ENCODE measurements around the gene KLHDC9.
"Not testable (repeated sequence)": the region's sequence is repeated elsewhere in the genome, so short reads cannot be mapped to it uniquely, and the experiment has no call there.

The KLHDC9 gene

GRCh38 chr1:161099090-161099802 lies 1.1 kb downstream of the KLHDC9 start:
- no peak for DNase-seq

GRCh38 chr1:161100556-161100955 lies 2.4 kb downstream of the KLHDC9 start:
- DNase-seq, result no peak

DNA sequence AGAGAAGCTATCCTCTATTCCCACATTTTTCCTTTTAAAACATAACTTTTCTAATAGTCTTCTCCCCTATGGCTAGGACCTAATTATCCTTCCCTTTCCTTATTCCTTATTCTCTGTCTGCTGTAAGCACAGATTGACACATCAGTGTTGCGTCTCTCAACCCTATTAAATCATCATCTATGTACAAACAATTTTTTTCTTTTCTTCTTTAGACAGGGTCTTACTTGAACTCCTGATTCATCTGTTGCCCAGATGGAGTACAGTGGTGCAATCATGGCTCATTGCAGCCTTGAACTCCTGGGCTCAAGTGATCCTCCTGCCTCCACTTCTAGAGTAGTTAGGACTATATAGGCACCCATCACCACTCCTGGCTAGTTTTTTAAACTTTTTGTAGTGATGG lies 8.3 kb downstream of the KLHDC9 start:
- DNase-seq, result no peak

DNA sequence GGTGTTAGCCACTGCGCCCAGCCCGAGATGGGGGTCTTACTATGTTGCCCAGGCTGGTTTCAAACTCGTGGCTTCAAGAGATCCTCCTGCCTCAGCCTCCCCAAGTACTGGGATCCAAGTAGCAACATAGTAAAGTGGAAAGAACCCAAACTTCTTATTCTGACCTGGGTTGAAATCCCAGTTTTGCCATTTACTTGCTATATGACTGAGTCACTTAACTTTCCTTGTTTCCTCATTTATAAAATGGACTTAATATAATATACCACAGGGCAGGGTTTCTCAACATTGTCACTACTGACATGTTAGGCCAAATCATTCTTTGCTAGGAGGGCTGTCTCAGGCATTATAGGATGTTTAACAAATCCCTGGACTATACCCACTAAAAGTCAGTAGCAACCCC lies 13.0 kb downstream of the KLHDC9 start:
- no peak for DNase-seq

GRCh38 chr1:161111527-161111926 lies 13.4 kb downstream of the KLHDC9 start:
- DNase-seq, result no peak

DNA sequence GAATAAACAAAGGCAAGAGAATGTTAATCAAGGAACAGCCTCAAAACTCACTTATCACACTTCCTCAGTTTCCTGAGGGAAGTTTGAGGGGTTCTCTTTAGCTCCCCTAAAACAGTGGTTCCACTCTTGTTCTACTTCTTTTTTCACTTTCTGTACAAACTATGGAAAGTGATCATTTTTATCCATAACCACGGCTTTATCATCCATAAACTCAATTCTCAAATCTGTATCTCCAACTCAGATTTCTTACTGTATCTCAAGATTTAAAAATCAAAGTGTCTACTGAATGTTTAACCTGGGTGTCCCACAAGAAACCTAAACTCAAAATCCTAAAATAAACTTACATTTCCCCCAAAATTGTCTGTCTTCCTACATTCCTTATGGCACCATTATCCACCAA lies 15.8 kb downstream of the KLHDC9 start:
- no peak for DNase-seq

DNA sequence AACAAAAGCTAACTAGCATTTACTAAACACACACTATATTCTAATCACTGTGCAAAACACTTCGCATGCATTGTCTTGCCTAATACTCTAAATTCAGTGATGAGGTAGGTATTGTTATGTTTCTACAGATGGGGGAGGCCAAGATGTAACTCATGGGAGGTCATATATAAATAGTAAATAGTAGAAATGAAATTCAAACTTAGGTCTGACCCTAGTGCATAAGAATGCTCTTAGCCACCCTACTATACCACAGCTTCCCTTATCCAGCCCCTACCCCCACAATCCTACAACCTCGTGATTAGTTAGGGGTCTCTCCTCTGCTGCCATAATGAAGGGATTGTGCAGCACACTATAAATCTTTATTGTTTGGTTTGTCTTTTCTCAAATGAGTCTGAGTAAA lies 16.4 kb downstream of the KLHDC9 start:
- no peak for DNase-seq

DNA sequence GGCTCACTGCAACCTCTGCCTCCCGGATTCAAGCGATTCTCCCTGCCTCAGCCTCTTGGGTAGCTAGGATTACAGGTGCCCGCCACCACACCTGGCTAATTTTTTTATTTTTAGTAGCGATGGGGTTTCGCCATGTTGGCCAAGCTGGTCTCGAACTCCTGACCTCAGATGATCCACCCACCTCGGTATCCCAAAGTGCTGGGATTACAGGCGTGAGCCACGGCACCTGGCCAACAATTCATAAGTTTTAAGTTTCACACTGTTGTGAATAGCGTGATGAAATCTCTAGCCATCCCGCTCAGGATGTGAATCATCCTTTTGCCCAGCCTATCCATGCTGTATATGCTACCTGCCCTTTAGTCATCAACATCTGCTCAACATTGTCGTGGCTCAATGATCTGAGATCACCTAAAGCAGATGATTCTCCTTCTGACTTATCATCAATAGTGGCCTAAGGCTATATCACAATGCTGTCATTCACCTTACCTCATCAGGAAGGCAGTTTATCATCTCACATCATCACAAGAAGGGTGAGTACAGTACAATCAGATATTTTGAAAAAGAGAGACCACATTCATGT lies 17.1 kb downstream of the KLHDC9 start:
- peak; percentile 78 to 87 for DNase-seq

DNA sequence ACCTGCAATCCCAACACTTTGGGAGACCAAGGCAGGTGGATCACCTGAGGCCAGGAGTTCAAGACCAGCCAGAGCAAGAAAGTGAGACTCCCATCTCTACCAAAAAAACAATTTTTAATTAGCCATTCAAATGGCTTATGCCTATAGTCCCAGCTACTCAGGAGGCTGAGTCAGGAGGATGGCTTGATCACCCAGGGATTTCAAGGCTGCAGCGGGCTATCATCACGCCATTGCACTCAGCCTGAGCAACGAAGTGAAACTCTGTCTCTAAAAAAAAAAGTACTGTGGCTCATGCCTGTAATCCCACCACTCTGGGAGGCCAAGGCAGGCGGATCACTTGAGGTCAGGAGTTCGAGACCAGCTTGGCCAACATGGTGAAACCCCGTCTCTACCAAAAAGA lies 17.8 kb downstream of the KLHDC9 start:
- not testable (repeated sequence) for DNase-seq

- DNase-seq, result peak; percentile 50 to 70
Observed at GRCh38 chr1:161117759-161118581, 19.8 kb downstream of the KLHDC9 start, which contains the start of the genes NIT1 and PFDN2. Gene NIT1 (plus strand): TSS chr1:161118105. CDS start chr1:161118177, 72 bp downstream. Gene PFDN2 (minus strand): TSS chr1:161118037. CDS start chr1:161118026, 11 bp downstream.

DNA sequence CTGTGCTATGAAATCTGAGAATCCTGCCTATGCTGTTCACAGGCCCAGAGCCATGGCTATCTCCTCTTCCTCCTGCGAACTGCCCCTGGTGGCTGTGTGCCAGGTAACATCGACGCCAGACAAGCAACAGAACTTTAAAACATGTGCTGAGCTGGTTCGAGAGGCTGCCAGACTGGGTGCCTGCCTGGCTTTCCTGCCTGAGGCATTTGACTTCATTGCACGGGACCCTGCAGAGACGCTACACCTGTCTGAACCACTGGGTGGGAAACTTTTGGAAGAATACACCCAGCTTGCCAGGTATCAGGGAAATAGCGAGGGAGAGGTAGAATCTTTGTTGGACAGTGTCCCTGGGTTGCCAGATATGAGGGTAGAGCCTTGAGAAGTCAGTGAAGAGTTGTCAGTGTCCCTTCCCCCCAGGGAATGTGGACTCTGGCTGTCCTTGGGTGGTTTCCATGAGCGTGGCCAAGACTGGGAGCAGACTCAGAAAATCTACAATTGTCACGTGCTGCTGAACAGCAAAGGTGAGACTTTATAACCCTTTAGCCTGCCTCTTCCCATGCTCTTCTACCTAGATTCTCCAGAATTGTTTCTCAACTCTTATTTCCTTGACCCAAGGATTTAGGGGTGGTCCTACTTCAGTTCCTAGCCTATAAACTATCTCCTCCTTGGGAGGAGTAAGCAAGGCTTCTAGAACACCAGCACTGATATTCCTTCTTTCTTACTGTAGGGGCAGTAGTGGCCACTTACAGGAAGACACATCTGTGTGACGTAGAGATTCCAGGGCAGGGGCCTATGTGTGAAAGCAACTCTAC lies 21.1 kb downstream of the KLHDC9 start:
- DNase-seq, result peak; percentile 39 to 78

DNA sequence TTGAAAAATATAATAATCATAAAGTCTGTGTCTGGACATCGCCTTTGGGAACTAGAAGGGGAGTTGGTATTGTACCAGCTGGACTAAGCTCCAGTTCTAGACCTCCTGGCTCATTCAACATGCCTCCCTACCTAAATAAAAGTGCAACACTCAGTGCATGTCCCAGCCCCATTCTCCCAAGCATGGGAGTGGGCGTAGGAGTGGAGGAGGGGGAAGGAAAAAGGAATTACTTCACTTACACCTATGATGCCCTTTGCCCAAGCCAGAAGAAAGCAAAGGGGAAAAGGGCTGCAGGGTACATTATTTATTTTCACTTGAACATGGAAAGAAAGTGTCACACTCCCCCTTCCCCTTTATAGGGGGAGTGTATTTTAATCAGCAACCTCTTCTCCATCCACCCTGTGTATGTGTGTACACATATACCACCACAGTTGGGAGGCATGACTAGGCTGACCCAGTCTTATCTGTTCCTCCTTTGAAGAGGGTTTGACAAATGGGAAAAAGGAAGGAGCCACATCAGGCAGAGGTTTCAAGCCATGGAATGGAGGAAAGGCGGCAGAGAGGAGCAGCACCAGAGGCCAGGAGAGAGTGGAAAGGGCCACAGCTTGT lies 23.0 kb downstream of the KLHDC9 start:
- DNase-seq, result no peak

DNA sequence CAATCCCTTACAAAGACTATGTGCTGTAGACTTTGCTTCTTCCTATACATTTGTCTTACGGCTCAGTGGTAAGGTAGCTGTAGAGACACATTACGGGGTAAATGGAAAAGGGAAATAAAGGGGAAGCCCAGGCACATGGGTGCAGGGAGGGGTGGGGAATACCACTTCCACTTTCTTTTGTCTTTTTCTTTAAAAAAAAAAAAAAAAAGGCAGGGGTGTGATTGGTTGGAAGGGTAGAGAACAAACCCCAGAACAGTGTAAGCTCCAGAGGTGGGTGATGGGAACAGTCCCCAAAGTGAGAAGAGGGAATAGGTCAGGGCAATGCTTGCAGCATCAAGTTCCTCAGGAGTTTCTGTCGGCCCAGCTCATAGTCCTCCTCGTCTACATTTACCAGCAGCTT lies 23.7 kb downstream of the KLHDC9 start:
- DNase-seq, result no peak

DNA sequence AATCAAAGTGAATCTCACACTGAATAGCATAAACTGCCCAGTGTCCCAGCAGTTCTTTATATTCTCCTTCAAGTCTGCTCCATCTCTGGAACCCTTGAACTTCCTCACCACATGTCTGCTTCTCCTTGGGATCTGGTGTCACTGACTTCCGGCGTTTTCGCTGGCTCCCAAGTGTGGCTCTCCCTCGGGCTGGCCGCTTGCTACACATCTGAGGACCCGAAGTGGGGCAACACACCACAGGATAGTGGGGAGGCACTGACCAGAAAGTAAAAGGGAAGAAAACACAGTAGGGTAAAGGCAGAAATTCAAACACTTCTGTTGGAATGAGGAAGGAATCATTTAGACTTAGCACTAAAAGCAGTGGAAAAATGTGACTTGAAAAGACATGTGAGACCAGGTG lies 24.8 kb downstream of the KLHDC9 start:
- no peak for DNase-seq

- DNase-seq, result no peak
Observed at GRCh38 chr1:161127649-161128048, 29.5 kb downstream of the KLHDC9 start.

DNA sequence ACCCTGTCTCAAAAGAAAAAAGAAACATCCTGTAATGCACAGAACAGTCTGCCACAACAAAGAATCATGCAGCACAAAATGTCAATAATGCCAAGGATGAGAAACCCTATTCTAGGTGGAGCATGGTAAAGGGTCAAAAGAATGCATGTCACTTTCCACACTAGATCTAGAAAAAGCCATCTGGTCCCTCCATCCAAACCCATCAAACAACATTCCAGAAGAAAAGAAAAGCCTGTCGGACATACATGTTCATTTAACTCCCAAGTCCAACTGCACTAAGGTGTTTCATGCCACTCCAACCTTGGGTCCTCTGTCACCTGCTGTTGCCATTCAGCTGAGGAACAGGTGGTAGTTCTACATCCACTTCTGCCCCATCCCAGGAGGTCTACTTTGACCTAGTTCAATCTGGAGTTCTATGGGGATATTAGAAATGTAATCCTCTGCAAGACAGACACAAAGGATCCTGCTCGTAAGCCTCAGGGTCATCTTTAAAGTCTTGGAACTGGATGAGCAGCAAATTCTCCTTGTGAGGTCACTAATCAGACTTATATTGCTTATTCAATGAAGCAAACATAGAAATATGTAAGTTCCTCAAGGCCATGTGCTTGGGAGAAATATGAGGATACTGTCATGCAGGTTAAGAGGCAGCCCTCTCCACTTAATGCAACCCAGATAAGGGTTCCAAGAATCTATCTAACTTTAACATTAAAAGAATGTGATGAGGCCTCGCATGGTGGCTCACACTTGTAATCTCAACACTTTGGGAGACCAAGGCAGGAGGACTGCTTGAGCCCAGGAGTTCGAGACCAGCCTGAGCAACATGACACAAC lies 30.6 kb downstream of the KLHDC9 start:
- DNase-seq, result no peak

DNA sequence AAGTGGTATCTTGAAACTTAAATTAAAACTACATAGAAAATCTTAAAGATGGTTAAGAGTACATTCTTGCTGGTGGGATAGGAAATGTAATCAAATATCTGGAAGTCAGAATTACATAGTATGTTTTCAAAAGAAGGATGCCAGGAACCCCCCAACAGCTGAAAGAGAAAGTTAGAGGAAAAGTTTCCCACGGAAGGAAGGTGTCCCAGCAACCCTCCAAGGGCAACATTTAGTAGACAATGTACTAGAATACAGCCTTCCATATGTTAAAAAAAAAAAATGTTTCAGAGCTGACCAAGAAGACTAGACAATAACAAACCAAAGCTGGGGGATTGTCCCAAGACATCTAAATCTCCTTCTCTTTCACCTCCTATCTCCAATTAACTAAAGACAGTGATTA lies 32.1 kb downstream of the KLHDC9 start:
- DNase-seq, result no peak

- DNase-seq, result peak in 1 of 2 experiments; percentile 6
Observed at GRCh38 chr1:161131523-161132409, 33.6 kb downstream of the KLHDC9 start.

DNA sequence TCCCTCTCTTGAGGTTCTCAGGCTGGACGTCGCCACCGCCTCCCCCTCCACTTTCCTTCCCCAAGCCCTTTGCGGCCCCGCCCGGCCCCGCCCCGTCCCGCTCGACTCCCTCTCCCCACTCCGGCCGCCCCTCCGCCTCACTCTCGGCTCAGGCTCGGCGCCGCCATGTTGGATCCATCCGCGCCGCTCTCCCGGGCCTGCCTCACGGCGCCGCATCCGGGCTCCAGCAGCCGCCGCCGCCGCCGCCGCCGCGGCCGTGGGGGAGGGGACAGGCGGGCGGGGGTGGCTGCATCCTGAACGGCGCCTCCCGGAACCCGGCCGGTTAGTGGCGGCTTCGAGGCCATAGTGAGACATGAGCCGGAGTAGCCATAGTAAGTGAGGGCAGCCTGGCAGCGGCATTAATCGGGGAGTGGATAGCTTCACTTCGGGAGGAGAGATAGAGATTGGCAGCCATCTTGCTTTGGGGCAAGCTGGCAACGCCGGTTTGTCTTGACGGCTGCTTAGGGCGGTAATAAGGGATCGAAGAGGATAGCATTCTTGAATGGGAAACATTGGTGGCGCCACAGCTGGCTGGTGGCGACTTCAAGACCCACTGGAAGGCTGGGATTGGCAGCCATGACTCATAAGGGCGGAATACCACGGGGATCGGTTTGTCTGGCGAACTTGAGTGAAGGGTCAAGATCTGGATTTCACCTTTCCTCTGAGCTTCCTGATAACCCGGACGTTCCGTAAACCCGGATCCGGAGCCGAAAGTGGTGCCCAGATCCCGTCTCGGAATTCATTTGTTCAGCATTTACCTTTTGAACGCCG lies 34.5 kb downstream of the KLHDC9 start, which contains the start of gene DEDD:
Gene DEDD (minus strand): TSS at position 258 of the 810 bp plus-strand sequence. CDS start 8,205 bp downstream, outside the sequence.
- peak; percentile 55 to 89 for DNase-seq

All from SW 1271 (cell line).